ENCODE data around the gene RPL27A. TPM values are rescaled to one million over a fixed set of nuclear protein-coding genes. Genes with fewer than 3 reads are reported as not detected.

Gene RPL27A
- total RNA-seq, 1 donor from 2014 or later: 815 TPM

DNA sequence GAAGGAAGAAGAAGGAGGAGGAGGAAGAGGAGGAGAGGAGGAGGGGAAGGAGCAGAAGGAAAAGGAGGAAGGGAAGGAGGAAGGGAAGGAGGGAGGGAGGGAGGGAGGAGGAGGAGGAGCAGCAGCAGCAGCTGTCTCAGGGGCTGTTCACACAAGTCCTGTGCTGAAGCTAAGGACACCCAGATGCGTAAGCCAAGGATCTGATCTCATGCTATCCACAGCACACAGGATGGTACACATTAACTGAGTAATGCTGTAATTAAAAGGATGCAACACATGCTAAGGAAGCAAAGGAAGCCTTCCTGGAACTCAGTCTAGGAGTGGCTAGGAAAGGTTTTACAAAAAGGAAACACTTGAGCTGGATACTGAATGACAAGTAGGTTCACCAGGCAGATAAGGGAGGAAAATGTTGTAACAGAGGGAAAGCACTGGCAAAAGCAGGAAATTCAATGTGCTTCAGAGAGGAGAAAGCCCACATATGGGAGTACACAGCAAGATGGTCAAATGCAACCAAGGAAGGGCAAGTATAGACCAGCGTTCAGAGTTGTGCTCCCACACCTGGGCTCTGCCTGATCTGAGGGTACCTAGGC lies 32.1 kb upstream of the RPL27A start:
- Mint-ChIP-seq H3K27me3 (ENCODE audit: unreplicated experiment) (no peaks in the 10 kb centered on the region), H3K4me3 (ENCODE audit: unreplicated experiment) (no peak overlapping the region), H3K9me3 (ENCODE audit: unreplicated experiment) (peaks cover 3% of the 10 kb centered on the region), H3K36me3 (ENCODE audit: unreplicated experiment) (peaks cover 7% of the 10 kb centered on the region), H3K27ac (ENCODE audit: unreplicated experiment) (no peak overlapping the region), H3K4me1 (ENCODE audit: unreplicated experiment) (peaks cover 6% of the 10 kb centered on the region)
- DNase-seq (ENCODE audit: extremely low spot score, unreplicated experiment): no peak
- TF ChIP-seq, protein P1, sequence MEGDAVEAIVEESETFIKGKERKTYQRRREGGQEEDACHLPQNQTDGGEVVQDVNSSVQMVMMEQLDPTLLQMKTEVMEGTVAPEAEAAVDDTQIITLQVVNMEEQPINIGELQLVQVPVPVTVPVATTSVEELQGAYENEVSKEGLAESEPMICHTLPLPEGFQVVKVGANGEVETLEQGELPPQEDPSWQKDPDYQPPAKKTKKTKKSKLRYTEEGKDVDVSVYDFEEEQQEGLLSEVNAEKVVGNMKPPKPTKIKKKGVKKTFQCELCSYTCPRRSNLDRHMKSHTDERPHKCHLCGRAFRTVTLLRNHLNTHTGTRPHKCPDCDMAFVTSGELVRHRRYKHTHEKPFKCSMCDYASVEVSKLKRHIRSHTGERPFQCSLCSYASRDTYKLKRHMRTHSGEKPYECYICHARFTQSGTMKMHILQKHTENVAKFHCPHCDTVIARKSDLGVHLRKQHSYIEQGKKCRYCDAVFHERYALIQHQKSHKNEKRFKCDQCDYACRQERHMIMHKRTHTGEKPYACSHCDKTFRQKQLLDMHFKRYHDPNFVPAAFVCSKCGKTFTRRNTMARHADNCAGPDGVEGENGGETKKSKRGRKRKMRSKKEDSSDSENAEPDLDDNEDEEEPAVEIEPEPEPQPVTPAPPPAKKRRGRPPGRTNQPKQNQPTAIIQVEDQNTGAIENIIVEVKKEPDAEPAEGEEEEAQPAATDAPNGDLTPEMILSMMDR (IDR thresholded peaks at IDR 0.05): no peak

DNA sequence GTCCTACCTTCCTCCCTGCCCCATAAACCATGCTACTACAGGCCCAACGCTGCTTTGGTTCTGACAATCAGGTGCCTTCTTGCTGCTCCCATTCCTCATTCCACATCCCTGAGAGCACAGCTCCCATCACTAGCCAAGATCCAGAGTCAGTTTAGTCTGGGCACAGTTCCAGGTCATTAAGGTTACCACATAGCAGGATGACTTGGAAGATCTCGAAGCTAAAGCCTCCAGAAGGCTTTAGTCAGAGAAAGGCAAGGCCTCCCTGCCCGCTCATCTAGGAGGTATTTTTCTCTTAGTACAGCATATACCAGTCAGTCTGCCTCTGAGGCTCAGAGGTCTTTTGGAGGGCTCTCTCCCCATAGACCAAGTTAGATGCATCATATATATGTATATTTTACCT lies 30.5 kb upstream of the RPL27A start:
- H3K4me3 Mint-ChIP-seq (ENCODE audit: unreplicated experiment): no peak overlapping the region
- no peak for DNase-seq (ENCODE audit: extremely low spot score, unreplicated experiment)
- peaks cover 6% of the 10 kb centered on the region for H3K4me1 Mint-ChIP-seq (ENCODE audit: unreplicated experiment)
- no peak overlapping the region for H3K27ac Mint-ChIP-seq (ENCODE audit: unreplicated experiment)
- TF ChIP-seq, protein P1 (IDR thresholded peaks at IDR 0.05): no peak
- H3K9me3 Mint-ChIP-seq (ENCODE audit: unreplicated experiment): peaks cover 3% of the 10 kb centered on the region
- H3K27me3 Mint-ChIP-seq (ENCODE audit: unreplicated experiment): no peaks in the 10 kb centered on the region
- H3K36me3 Mint-ChIP-seq (ENCODE audit: unreplicated experiment): peaks cover 7% of the 10 kb centered on the region

DNA sequence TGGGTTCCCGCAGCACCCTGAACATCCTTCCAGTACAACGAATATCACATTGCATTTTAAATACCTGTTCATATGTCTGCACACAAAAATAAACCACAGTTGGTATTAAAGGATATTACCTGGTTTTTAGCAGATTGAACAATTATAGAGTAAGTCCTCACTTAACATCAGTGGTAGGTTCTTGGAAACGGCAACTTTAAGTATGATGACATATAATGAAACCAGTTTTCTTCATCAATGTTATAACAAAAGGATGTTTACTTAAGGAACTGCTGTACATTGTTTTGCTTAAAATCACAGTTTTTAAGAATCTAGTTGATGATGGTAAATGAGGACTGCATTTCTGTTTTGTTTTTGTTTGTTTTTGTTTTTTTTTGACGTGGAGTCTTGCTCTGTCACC lies 28.1 kb upstream of the RPL27A start:
- TF ChIP-seq, protein P1 (IDR thresholded peaks at IDR 0.05): no peak
- Mint-ChIP-seq H3K27me3 (ENCODE audit: unreplicated experiment) (no peaks in the 10 kb centered on the region), H3K9me3 (ENCODE audit: unreplicated experiment) (peaks cover 3% of the 10 kb centered on the region), H3K27ac (ENCODE audit: unreplicated experiment) (no peak overlapping the region), H3K36me3 (ENCODE audit: unreplicated experiment) (peaks cover 8% of the 10 kb centered on the region), H3K4me1 (ENCODE audit: unreplicated experiment) (peaks cover 3% of the 10 kb centered on the region), H3K4me3 (ENCODE audit: unreplicated experiment) (no peak overlapping the region)
- no peak for DNase-seq (ENCODE audit: extremely low spot score, unreplicated experiment)

DNA sequence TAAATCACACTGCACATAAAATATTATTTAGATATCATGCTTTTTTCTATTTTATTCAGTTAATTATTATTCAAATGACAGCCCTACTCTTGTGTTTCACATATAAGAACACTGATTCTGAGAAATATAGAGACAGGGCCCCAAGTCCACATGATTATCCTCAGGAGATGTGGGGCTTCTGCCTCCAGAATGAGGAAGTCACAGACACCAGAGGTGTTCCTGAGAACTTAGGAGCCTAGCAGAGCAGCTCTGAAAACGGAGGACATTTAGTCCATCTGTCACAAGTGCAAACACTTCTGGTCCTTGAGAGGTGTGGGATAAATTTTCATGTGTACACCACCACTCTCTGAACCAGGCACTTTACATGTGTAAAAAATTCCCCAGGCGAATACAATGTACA lies 26.3 kb upstream of the RPL27A start:
- Mint-ChIP-seq H3K9me3 (ENCODE audit: unreplicated experiment) (peaks cover 3% of the 10 kb centered on the region), H3K4me1 (ENCODE audit: unreplicated experiment) (no peaks in the 10 kb centered on the region), H3K27ac (ENCODE audit: unreplicated experiment) (no peak overlapping the region), H3K36me3 (ENCODE audit: unreplicated experiment) (peaks cover 8% of the 10 kb centered on the region), H3K4me3 (ENCODE audit: unreplicated experiment) (no peak overlapping the region), H3K27me3 (ENCODE audit: unreplicated experiment) (no peaks in the 10 kb centered on the region)
- no peak for DNase-seq (ENCODE audit: extremely low spot score, unreplicated experiment)
- TF ChIP-seq, protein P1 (IDR thresholded peaks at IDR 0.05): no peak

DNA sequence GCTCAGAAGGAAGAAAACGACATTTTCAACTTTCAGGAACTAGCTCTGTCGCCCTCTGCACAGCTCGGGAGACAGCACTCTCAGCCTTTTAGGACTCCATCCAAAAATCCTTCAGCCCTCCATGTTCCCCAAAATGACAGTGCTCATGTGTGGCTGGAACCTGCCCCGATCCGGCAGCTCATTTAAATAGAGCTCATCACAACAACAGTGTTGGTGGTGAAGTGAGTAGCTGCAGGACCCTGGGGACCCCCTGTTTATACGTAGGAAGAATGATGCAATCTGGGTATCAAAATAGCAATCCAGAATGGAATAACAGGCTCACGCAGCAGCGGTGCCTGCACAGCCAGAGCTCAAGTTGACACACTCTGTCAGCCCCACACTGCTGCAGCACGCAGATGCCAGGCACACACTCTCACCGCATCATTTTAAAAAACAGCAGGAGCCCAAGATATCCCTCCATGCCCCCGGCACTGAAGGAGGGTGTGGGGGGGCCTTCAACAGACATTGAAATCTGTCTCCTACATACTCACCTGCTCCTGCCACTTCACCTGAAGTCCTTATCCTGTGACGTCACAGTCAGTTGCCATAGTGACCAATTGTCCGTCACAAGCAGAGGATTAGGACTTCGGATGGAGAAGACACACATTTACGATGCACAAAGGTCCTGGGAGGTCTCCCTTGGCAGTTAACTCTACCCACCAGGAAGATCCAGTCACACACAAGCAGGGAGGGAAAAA lies 24.1 kb upstream of the RPL27A start:
- TF ChIP-seq, protein P1 (IDR thresholded peaks at IDR 0.05): no peak
- Mint-ChIP-seq H3K27me3 (ENCODE audit: unreplicated experiment) (no peaks in the 10 kb centered on the region), H3K27ac (ENCODE audit: unreplicated experiment) (no peak overlapping the region), H3K4me1 (ENCODE audit: unreplicated experiment) (no peaks in the 10 kb centered on the region), H3K36me3 (ENCODE audit: unreplicated experiment) (peaks cover 10% of the 10 kb centered on the region), H3K9me3 (ENCODE audit: unreplicated experiment) (peaks cover 3% of the 10 kb centered on the region), H3K4me3 (ENCODE audit: unreplicated experiment) (no peak overlapping the region)
- DNase-seq (ENCODE audit: extremely low spot score, unreplicated experiment): no peak

Data from osteocyte (in vitro differentiated cells).